ENCODE results near the gene TFF2.

Gene TFF2

GRCh38 chr21:42357307-42357706 is 6.5 kb upstream of the TFF2 start:
- DNase-seq (ENCODE audit: extremely low spot score) = no peak
- TF ChIP-seq CTCF (IDR thresholded peaks at IDR 0.05; ENCODE audit: control extremely low read depth, extremely low read depth, low read depth, missing control alignments) = no peak
- CTCF ChIA-PET = interaction anchor here (1.5 to 2.2 kb wide), 4 partner anchors 16 to 99 kb away, joined by 3 to 8 read pairs (median 4); no protein-coding TSS in a partner anchor
- POLR2A ChIA-PET = no interaction called here

GRCh38 chr21:42356650-42357049 is 5.9 kb upstream of the TFF2 start:
- POLR2A ChIA-PET = no interaction called here
- TF ChIP-seq CTCF (IDR thresholded peaks at IDR 0.05; ENCODE audit: control extremely low read depth, extremely low read depth, low read depth, missing control alignments) = no peak
- no peak for DNase-seq (ENCODE audit: extremely low spot score)
- CTCF ChIA-PET = interaction anchor here (1.5 to 2.2 kb wide), 4 partner anchors 15 to 98 kb away, joined by 3 to 8 read pairs (median 4); no protein-coding TSS in a partner anchor

GRCh38 chr21:42356046-42356445 is 5.3 kb upstream of the TFF2 start:
- POLR2A ChIA-PET = no interaction called here
- no peak for TF ChIP-seq CTCF (IDR thresholded peaks at IDR 0.05; ENCODE audit: control extremely low read depth, extremely low read depth, low read depth, missing control alignments)
- CTCF ChIA-PET = interaction anchor here (1.5 to 2.2 kb wide), 2 partner anchors 14 to 97 kb away, joined by 4 to 8 read pairs; no protein-coding TSS in a partner anchor

GRCh38 chr21:42353623-42354022 is 2.8 kb upstream of the TFF2 start:
- CTCF ChIA-PET = interaction anchor here (1.1 to 1.3 kb wide), 3 partner anchors 11 to 28 kb away, joined by 3 read pairs; partner anchors contain the start of gene TFF1

More at GRCh38 chr21:42356046-42356445, 5.3 kb upstream of the TFF2 start:
- DNase-seq (ENCODE audit: extremely low spot score) = no peak

GRCh38 chr21:42352441-42353095 is 1.8 kb upstream of the TFF2 start:
- ChIA-PET POLR2A (no interaction called here), CTCF (no interaction called here)
- DNase-seq (ENCODE audit: extremely low spot score) = no peak
- TF ChIP-seq CTCF (IDR thresholded peaks at IDR 0.05; ENCODE audit: control extremely low read depth, extremely low read depth, low read depth, missing control alignments) = no peak

More at GRCh38 chr21:42353623-42354022, 2.8 kb upstream of the TFF2 start:
- POLR2A ChIA-PET = no interaction called here
- no peak for DNase-seq (ENCODE audit: extremely low spot score)
- no peak for TF ChIP-seq CTCF (IDR thresholded peaks at IDR 0.05; ENCODE audit: control extremely low read depth, extremely low read depth, low read depth, missing control alignments)

- ChIA-PET CTCF (no interaction called here), POLR2A (no interaction called here)
- no peak for TF ChIP-seq CTCF (IDR thresholded peaks at IDR 0.05; ENCODE audit: control extremely low read depth, extremely low read depth, low read depth, missing control alignments)
- no peak for DNase-seq (ENCODE audit: extremely low spot score)
Measured at GRCh38 chr21:42351626-42352440, 1.0 kb upstream of the TFF2 start.

Measured in GM10248 (cell line).